BJ (cell line): ENCODE measurements around the gene VIPR1. TPM values are rescaled to one million over a fixed set of nuclear protein-coding genes. Genes with fewer than 3 reads are reported as not detected.

ENCODE experiments used
- CTCF ChIA-PET: fragments of 350-600 bp; formaldehyde crosslinking; extraction: SDS; loops from one replicate; lab custom pipeline; 2021; ENCODE audit warnings: antibody characterized with exemption, inconsistent platforms; lab: Yijun Ruan, JAX
- POLR2A ChIA-PET: fragments of 300-600 bp; sonication (Branson Sonifier 250); formaldehyde crosslinking; extraction: SDS; loops from one replicate; lab custom pipeline; 2021; ENCODE audit warnings: antibody characterized with exemption; lab: Charles Lee
- DNase-seq: peaks from one replicate; pipeline ENCODE4 v3.0.0-alpha.2; 2011; ENCODE audit warnings: low read depth
- H3K27me3 ChIP-seq: 2 replicates; pipeline ENCODE4 v1.6.0; 2011; ENCODE audit warnings: low read length; ENCODE audit not compliant: control insufficient read depth, insufficient read depth
- H3K36me3 ChIP-seq: 2 replicates; pipeline ENCODE4 v1.5.1; 2011; ENCODE audit warnings: low read length; ENCODE audit not compliant: control insufficient read depth, insufficient read depth
- H3K4me3 ChIP-seq: 2 replicates; pipeline ENCODE4 v1.5.1; 2011; ENCODE audit warnings: low read depth, mild to moderate bottlenecking, control low read depth, low read length
- polyA plus RNA-seq: library from polyadenylated mRNA; depleted of rRNA; stranded (reverse); fragments of >200 nt; gene quantifications from 2 replicates; pipeline ENCODE4 v1.2.3, GENCODE V29; 2011
- TF ChIP-seq, protein P1 (sequence below): IDR thresholded peaks from 2 replicates; pipeline ENCODE4 v1.5.1; 2011; ENCODE audit warnings: low read depth, mild to moderate bottlenecking, control low read depth, inconsistent platforms, low read length, moderate library complexity; ENCODE audit not compliant: insufficient read depth

VIPR1 gene
- polyA plus RNA-seq, 1 experiment = not detected

DNA sequence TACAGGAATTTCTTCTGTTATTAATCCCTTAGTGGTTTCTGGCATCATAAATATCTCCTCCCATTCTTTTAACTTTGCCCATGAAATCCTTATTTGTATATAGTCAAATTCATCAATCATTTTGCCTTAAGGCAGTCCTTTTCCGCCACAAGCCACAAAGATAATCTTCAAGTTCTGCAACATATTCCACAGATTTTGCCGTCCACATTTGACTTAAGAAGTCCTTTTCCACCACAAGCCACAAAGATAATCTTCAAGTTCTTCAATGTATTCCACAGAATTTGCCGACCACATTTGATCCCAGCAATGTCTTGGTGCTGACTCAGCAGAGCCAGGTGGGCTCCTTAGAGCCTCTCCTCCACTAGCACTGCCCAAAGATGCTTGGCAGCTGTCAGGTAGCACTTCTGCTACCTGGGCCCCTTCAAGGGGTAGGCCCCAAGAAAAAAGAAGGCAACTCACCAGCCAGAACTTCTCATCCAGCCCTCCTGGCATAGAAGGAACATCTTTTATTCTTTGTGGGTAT, 44.3 kb downstream of the VIPR1 start:
- no peak for DNase-seq
- Histone ChIP-seq H3K27me3 (no peaks in the 10 kb centered on the region), H3K36me3 (peaks cover 3% of the 10 kb centered on the region), H3K4me3 (no peak overlapping the region)
- ChIA-PET CTCF (interaction anchor here (0.6 to 5.2 kb wide), 19 partner anchors 9 to 317 kb away, joined by 3 to 39 read pairs (median 4); no protein-coding TSS in a partner anchor), POLR2A (no interaction called here)
- TF ChIP-seq, protein P1, sequence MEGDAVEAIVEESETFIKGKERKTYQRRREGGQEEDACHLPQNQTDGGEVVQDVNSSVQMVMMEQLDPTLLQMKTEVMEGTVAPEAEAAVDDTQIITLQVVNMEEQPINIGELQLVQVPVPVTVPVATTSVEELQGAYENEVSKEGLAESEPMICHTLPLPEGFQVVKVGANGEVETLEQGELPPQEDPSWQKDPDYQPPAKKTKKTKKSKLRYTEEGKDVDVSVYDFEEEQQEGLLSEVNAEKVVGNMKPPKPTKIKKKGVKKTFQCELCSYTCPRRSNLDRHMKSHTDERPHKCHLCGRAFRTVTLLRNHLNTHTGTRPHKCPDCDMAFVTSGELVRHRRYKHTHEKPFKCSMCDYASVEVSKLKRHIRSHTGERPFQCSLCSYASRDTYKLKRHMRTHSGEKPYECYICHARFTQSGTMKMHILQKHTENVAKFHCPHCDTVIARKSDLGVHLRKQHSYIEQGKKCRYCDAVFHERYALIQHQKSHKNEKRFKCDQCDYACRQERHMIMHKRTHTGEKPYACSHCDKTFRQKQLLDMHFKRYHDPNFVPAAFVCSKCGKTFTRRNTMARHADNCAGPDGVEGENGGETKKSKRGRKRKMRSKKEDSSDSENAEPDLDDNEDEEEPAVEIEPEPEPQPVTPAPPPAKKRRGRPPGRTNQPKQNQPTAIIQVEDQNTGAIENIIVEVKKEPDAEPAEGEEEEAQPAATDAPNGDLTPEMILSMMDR = no peak

DNA sequence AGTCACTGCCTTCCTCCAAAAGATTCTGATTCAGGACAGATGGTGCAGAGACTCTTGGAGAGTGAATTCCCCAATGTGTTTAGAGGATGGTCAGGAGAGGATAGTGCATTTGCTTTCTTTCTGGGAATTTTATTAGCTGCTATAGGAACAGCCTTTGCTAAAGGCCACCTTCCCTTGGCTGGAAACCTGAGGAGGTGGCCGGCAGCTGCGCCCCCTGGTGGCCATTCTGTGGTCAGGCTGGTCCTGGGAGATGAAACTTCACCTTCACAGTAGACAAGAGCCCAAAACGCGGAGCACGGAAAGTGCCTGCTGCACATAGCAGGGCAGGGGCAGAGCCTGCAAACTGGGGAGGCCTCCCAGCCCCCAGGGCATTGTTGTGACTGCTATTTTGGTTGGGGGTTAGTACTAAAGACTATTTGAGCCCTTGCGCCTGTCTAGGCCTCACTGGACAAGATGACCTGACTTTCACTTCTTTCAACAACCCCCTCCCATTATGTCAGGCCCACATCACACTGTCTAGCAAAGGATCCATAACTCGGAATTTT, 45.0 kb downstream of the VIPR1 start:
- no peaks in the 10 kb centered on the region for H3K27me3 ChIP-seq
- CTCF ChIA-PET = interaction anchor here (0.8 to 5.2 kb wide), 17 partner anchors 8 to 318 kb away, joined by 3 to 39 read pairs (median 4); no protein-coding TSS in a partner anchor
- H3K36me3 ChIP-seq = peaks cover 3% of the 10 kb centered on the region
- TF ChIP-seq, protein P1 = peak; percentile 99
- H3K4me3 ChIP-seq = no peak overlapping the region
- POLR2A ChIA-PET = no interaction called here
- DNase-seq = peak; percentile 4

DNA sequence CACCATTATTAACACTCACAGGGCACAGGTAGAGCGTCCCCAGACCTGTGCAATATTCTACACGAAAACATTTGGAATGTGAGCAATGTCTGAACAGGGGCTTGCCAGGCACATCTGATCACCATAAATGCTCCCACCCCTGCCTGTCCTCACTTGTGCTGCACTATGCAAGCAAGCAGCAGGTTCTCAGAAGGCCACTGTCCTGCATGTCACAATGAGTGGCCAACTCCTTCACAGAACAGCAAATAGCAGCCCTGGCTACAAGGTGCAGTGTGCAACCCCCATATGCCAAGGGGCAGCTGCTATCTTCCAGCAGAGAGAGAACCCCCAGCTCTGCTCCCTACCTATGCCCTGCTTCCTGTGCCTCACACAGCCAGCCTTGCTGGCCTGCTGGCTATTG, 46.7 kb downstream of the VIPR1 start:
- no peaks in the 10 kb centered on the region for H3K27me3 ChIP-seq
- TF ChIP-seq, protein P1 = no peak
- ChIA-PET CTCF (interaction anchor here (0.7 to 5.2 kb wide), 7 partner anchors 11 to 320 kb away, joined by 3 to 39 read pairs (median 4); no protein-coding TSS in a partner anchor), POLR2A (no interaction called here)
- H3K4me3 ChIP-seq = no peak overlapping the region
- H3K36me3 ChIP-seq = peaks cover 6% of the 10 kb centered on the region
- DNase-seq = no peak

DNA sequence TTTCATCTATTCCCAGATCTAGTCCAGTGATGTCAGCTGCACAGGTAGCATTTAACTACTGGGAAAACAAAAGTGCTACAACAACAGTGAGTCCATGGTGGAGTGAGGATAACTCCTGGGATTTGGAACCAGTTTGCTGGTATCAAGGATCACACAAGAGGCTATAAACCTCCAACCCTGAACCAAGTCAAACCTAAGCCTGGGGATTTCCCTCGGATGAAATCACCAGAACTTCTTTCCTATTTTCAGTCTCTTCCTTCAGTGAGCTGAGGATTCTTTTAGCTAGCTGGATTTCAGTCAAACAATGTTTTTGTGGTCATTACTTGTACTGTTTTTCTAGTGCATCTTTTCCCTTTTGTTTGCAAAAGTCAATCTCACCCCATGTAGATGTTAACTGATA, 47.8 kb downstream of the VIPR1 start:
- TF ChIP-seq, protein P1 = no peak
- DNase-seq = no peak
- ChIA-PET POLR2A (no interaction called here), CTCF (interaction anchor here (1.4 to 1.5 kb wide), 2 partner anchors 17 to 321 kb away, joined by 3 read pairs; no protein-coding TSS in a partner anchor)
- peaks cover 8% of the 10 kb centered on the region for H3K36me3 ChIP-seq
- H3K27me3 ChIP-seq = no peaks in the 10 kb centered on the region
- H3K4me3 ChIP-seq = no peak overlapping the region

DNA sequence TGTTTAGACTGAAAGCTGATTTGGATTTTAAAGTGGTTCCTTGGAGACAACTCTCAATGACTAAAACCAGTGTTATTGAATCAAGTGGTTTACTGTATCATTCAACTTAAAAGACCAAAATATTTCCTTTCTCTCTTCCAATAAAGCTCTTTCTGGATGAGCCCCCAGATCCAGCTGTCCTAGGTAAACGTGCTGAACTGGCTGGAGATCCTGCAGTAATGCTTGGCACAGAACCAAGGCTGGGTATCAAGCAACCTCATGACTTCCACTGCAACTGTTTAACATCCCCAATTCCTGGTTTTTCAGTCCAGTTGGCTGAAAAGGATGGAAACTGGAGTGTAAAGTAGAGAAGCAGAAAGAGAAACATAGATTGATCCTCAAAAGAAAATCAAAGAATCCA, 50.4 kb downstream of the VIPR1 start:
- Histone ChIP-seq H3K36me3 (peaks cover 12% of the 10 kb centered on the region), H3K27me3 (no peaks in the 10 kb centered on the region), H3K4me3 (no peak overlapping the region)
- no peak for DNase-seq
- TF ChIP-seq, protein P1 = no peak
- POLR2A ChIA-PET = no interaction called here
- CTCF ChIA-PET = interaction anchor here (0.6 to 1.5 kb wide), 6 partner anchors 8 to 63 kb away, joined by 3 to 4 read pairs (median 4); no protein-coding TSS in a partner anchor
